A673 (cell line): Measurements from ENCODE around the gene ETDC. TPM values are rescaled to one million over a fixed set of nuclear protein-coding genes. Genes with fewer than 3 reads are reported as not detected.

Experiments used
- BruUV-seq: library from RNA; stranded (reverse); fragments of 400-500 nt; replicated peaks from 2 replicates; lab custom pipeline; 2021; lab: Mats Ljungman, UMichigan
- CTCF ChIA-PET: fragments of 300-600 bp; sonication (Branson Sonifier 250); formaldehyde crosslinking; loops from one replicate; lab custom pipeline; 2022; ENCODE audit warnings: antibody characterized with exemption; lab: Charles Lee
- POLR2A ChIA-PET: fragments of 300-600 bp; sonication (Branson Sonifier 250); formaldehyde crosslinking; loops from one replicate; lab custom pipeline; 2022; ENCODE audit warnings: antibody characterized with exemption; ENCODE audit not compliant: low non-redundant PET; lab: Charles Lee
- DNase-seq: peaks from one replicate; pipeline ENCODE4 v3.0.0-alpha.2; 2015; ENCODE audit warnings: low spot score
- H3K27ac ChIP-seq: fragments of 200-600 bp; sonication (generic); 2 replicates; pipeline ENCODE4 v1.5.1; 2016; ENCODE audit warnings: mixed run types, low read depth, mild to moderate bottlenecking, mixed read lengths, antibody characterized with exemption, low read length; ENCODE audit not compliant: poor library complexity, severe bottlenecking
- H3K27me3 ChIP-seq: fragments of 200-600 bp; sonication (generic); replicated peaks from 2 replicates; pipeline ENCODE4 v1.6.1; 2017; ENCODE audit warnings: mixed run types, low read depth, mild to moderate bottlenecking, mixed read lengths, antibody characterized with exemption, low read length; ENCODE audit not compliant: insufficient read depth, poor library complexity
- H3K36me3 ChIP-seq: fragments of 200-600 bp; sonication (generic); 2 replicates; pipeline ENCODE4 v1.6.1; 2016; ENCODE audit warnings: mixed run types, mild to moderate bottlenecking, mixed read lengths, antibody characterized with exemption, low read length; ENCODE audit not compliant: insufficient read depth, poor library complexity, severe bottlenecking
- H3K4me1 ChIP-seq: fragments of 200-600 bp; sonication (generic); 2 replicates; pipeline ENCODE4 v1.6.1; 2017; ENCODE audit warnings: mixed run types, mild to moderate bottlenecking, mixed read lengths, antibody characterized with exemption, low read length; ENCODE audit not compliant: insufficient read depth, poor library complexity, severe bottlenecking
- H3K4me3 ChIP-seq: fragments of 200-600 bp; sonication (generic); 2 replicates; pipeline ENCODE4 v1.5.1; 2016; ENCODE audit warnings: low read depth, mixed run types, mild to moderate bottlenecking, mixed read lengths, low read length; ENCODE audit not compliant: poor library complexity, severe bottlenecking
- H3K9me3 ChIP-seq: fragments of 200-600 bp; sonication (generic); 2 replicates; pipeline ENCODE4 v1.6.1; 2016; ENCODE audit warnings: mixed run types, low read depth, mild to moderate bottlenecking, mixed read lengths, antibody characterized with exemption, low read length; ENCODE audit not compliant: poor library complexity, severe bottlenecking
- CTCF ChIP-seq: fragments of 300-800, 200-600 bp; sonication (generic); conservative IDR thresholded peaks from 2 replicates; pipeline ENCODE4 v1.5.1; 2017; ENCODE audit warnings: low read depth, mild to moderate bottlenecking, antibody characterized with exemption, low read length, moderate library complexity, mixed read lengths
- EZH2 ChIP-seq: fragments of 200-600 bp; sonication (generic); IDR thresholded peaks from 2 replicates; pipeline ENCODE4 v1.6.1; 2017; ENCODE audit warnings: borderline replicate concordance, low read depth, mild to moderate bottlenecking, mixed read lengths, antibody characterized with exemption, low read length; ENCODE audit not compliant: poor library complexity, severe bottlenecking
- intact Hi-C: fragments of 100-400 bp; cut with micrococcal nuclease; formaldehyde crosslinking; loops from one replicate; pipeline ENCODE4 v1.10.0; 2022; ENCODE audit not compliant: unreplicated experiment
- total RNA-seq: library from RNA; stranded (reverse); gene quantifications from 2 replicates; pipeline ENCODE4 v1.2.3, GENCODE V29; 2021

The ETDC gene
- total RNA-seq, 1 experiment from 2014 or later = not detected

GRCh38 chrX:135347381-135348016 is 38.2 kb downstream of the ETDC start:
- POLR2A ChIA-PET = no interaction called here
- no TSS peak for BruUV-seq
- Histone ChIP-seq H3K4me1 (peaks cover 11% of the 10 kb centered on the region), H3K9me3 (no peaks in the 10 kb centered on the region), H3K27ac (no peak overlapping the region), H3K4me3 (no peak overlapping the region), H3K27me3 (no peaks in the 10 kb centered on the region), H3K36me3 (peaks cover 29% of the 10 kb centered on the region)
- intact Hi-C loops = no loop called here
- TF ChIP-seq EZH2 (no peak), CTCF (no peak)
- CTCF ChIA-PET = no interaction called here
- no peak for DNase-seq

GRCh38 chrX:135354288-135354687 is 45.0 kb downstream of the ETDC start:
- intact Hi-C loops = no loop called here
- POLR2A ChIA-PET = no interaction called here
- BruUV-seq = no TSS peak

More at GRCh38 chrX:135354288-135354687, 45.0 kb downstream of the ETDC start:
- no peak overlapping the region for H3K4me3 ChIP-seq
- CTCF ChIA-PET = no interaction called here
- H3K36me3 ChIP-seq = peaks cover 19% of the 10 kb centered on the region
- no peaks in the 10 kb centered on the region for H3K27me3 ChIP-seq
- no peaks in the 10 kb centered on the region for H3K4me1 ChIP-seq
- no peak overlapping the region for H3K27ac ChIP-seq
- TF ChIP-seq EZH2 (no peak), CTCF (no peak)
- H3K9me3 ChIP-seq = no peaks in the 10 kb centered on the region
- no peak for DNase-seq

Other genes starting within 250 kb of the ETDC start
- gene SMIM10L2B, start 210.8 kb upstream of the ETDC start, total RNA-seq = 0.32 and 0.74 TPM in 2 replicates
- not detected in 2 replicates for gene ETDB, start 189.0 kb upstream of the ETDC start, total RNA-seq
- not detected in 2 replicates for gene CT55, start 138.1 kb upstream of the ETDC start, total RNA-seq
- gene ETDA, start 57.4 kb upstream of the ETDC start, total RNA-seq = not detected in 2 replicates
- 8.7 and 9.4 TPM in 2 replicates for gene ZNF75D, start 34.6 kb downstream of the ETDC start, total RNA-seq
- gene ZNF449, start 35.3 kb downstream of the ETDC start, total RNA-seq = 10.6 and 12.1 TPM in 2 replicates
- gene SMIM10L2A, start 112.5 kb downstream of the ETDC start, total RNA-seq = 1.8 and 2.3 TPM in 2 replicates
- 11.7 and 14.4 TPM in 2 replicates for gene INTS6L, start 211.2 kb downstream of the ETDC start, total RNA-seq